ENCODE data around the gene LRRK1.
"Not testable (repeated sequence)": the region's sequence is repeated elsewhere in the genome, so short reads cannot be mapped to it uniquely, and the experiment has no call there.

Gene LRRK1

GRCh38 chr15:101069654-101069973, 150.5 kb downstream of the LRRK1 start:
- no peak for DNase-seq (ENCODE audit: low spot score)

GRCh38 chr15:101070024-101070423, 150.9 kb downstream of the LRRK1 start:
- no peak for DNase-seq (ENCODE audit: low spot score)

GRCh38 chr15:101070502-101071273, 151.5 kb downstream of the LRRK1 start:
- no peak for DNase-seq (ENCODE audit: low spot score)

- DNase-seq (ENCODE audit: low spot score), result no peak
Measured at GRCh38 chr15:101071651-101072050, 152.5 kb downstream of the LRRK1 start.

- DNase-seq (ENCODE audit: low spot score), result not testable (repeated sequence)
Measured at GRCh38 chr15:101072235-101072634, 153.1 kb downstream of the LRRK1 start.

GRCh38 chr15:101077806-101078668, 158.9 kb downstream of the LRRK1 start:
- DNase-seq (ENCODE audit: low spot score), result not testable (repeated sequence)

- no peak for DNase-seq (ENCODE audit: low spot score)
Measured at GRCh38 chr15:101078669-101079323, 159.6 kb downstream of the LRRK1 start.

GRCh38 chr15:101081900-101082299, 162.7 kb downstream of the LRRK1 start:
- DNase-seq (ENCODE audit: low spot score), result no peak

GRCh38 chr15:101083336-101084045, 164.3 kb downstream of the LRRK1 start:
- no peak for DNase-seq (ENCODE audit: low spot score)

- no peak for DNase-seq (ENCODE audit: low spot score)
Measured at GRCh38 chr15:101084801-101085200, 165.6 kb downstream of the LRRK1 start.

- no peak for DNase-seq (ENCODE audit: low spot score)
Measured at GRCh38 chr15:101085311-101085700, 166.1 kb downstream of the LRRK1 start.

GRCh38 chr15:101086394-101087171, 167.4 kb downstream of the LRRK1 start:
- DNase-seq (ENCODE audit: low spot score), result no peak

- DNase-seq (ENCODE audit: low spot score), result no peak
Measured at GRCh38 chr15:101087172-101087769, 168.1 kb downstream of the LRRK1 start.

- DNase-seq (ENCODE audit: low spot score), result no peak
Measured at GRCh38 chr15:101088271-101088670, 169.1 kb downstream of the LRRK1 start.

GRCh38 chr15:101088788-101089578, 169.8 kb downstream of the LRRK1 start:
- DNase-seq (ENCODE audit: low spot score), result peak; percentile 74

GRCh38 chr15:101089579-101090427, 170.6 kb downstream of the LRRK1 start:
- no peak for DNase-seq (ENCODE audit: low spot score)

- no peak for DNase-seq (ENCODE audit: low spot score)
Measured at GRCh38 chr15:101090428-101090790, 171.3 kb downstream of the LRRK1 start.

GRCh38 chr15:101091080-101092017, 172.2 kb downstream of the LRRK1 start:
- no peak for DNase-seq (ENCODE audit: low spot score)
